ENCODE measurements around the gene STARD3. TPM values are rescaled to one million over a fixed set of nuclear protein-coding genes. Genes with fewer than 3 reads are reported as not detected.
A peak's percentile ranks its signal among the peaks of the same experiment; 100 is the strongest.

STARD3 gene
- total RNA-seq, 6 donors from 2014 or later: 27.5 to 315 (median 84.1) TPM

DNA sequence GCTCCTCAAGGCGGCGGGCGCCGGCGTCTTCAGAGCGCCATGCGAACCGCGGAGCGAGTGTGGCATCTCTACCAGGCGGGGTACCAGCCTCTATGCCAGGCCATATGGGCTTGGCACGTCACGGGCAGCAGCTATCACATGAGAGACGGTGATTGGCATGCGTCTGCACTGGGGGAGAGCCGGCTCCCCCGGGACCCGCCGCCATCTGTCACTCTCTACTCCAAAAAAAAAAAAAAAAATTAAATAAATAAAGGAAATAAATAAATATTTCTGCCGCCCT is 29.2 kb upstream of the STARD3 start, which contains the start of gene NEUROD2:
Gene NEUROD2 (minus strand): TSS at position 70 of the 280 bp plus-strand sequence. CDS start 1,321 bp downstream, outside the sequence.
- Histone ChIP-seq H3K4me3 (peak within 1 kb of the TSS in 3 of 4 donors; percentile 0 to 15 (median 11)), H3K27ac (no peak within 1 kb of the TSS), H3K36me3 (no peaks in the 10 kb centered on the region), H3K4me1 (peaks cover 25 to 40% (median 32%) of the 10 kb centered on the region in 4 donors), H3K9me3 (no peaks in the 10 kb centered on the region), H3K27me3 (peaks cover 3 to 62% (median 48%) of the 10 kb centered on the region in 4 donors)
- ATAC-seq (ENCODE audit: low FRiP score in 2 of 2) (no peak), DNase-seq (peak in 1 of 2 donors; percentile 72)
- WGBS, 2 donors: 8 to 13% methylated on average over 12 to 20 of the region's 20 CpGs
- no peak for TF ChIP-seq POLR2A (IDR thresholded peaks at IDR 0.05)

DNA sequence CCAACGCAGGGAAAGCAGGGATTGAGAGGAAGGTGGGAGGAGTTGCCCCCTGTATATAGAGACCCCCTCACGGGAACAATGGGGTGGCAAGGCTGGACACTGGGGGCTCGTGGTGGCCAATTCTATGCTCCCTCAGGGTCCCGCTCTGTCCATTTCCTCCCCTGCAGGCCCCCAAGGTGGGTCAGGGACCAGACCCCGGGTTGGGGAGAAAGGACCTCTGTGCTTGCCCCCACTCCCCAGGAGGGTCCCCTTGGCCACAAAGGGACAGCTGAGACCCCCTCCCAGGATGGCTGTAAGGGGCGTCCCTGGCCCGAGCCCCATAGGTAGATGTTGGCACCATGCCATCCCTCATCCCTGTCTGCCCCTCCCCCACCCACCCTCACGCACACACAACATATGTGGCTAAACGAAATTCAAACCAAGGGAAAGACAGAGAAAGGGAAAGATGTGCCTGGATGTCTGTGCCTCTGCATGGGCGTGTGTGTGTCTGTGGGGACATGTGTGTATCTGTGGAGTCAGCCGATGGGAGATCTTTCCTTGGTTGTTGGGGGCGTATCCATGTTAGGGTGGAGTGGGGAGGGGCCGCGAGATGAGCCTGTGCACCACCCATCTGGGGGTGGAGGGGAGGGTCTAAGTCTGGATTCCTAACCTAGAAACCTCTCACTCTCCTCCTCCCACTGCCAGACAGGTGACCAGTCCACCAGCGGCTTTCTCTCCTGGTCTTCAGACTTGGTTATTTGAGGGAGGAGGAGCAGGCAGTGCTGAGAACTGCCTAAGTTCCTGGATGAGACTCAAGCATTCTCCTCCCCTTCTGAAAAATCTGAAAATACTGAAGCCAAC is 28.6 kb upstream of the STARD3 start:
- DNase-seq (no peak), ATAC-seq (ENCODE audit: low FRiP score in 2 of 2) (peak in 1 of 2 donors; percentile 30)
- peaks cover 25 to 40% (median 32%) of the 10 kb centered on the region in 4 donors for H3K4me1 ChIP-seq
- no peak for TF ChIP-seq POLR2A (IDR thresholded peaks at IDR 0.05)
- TF ChIP-seq POLR2AphosphoS5 (IDR thresholded peaks at IDR 0.05): no peak
- no peak for TF ChIP-seq CTCF (IDR thresholded peaks at IDR 0.05)
- no peak for TF ChIP-seq EP300 (IDR thresholded peaks at IDR 0.05)
- H3K4me3 ChIP-seq: no peak overlapping the region
- WGBS, 2 donors: 18 to 20% methylated on average over 14 to 15 of the region's 15 CpGs
- H3K27ac ChIP-seq: no peak overlapping the region
- H3K9me3 ChIP-seq: no peaks in the 10 kb centered on the region
- H3K27me3 ChIP-seq: peaks cover 0 to 58% (median 45%) of the 10 kb centered on the region in 4 donors
- no peaks in the 10 kb centered on the region for H3K36me3 ChIP-seq

DNA sequence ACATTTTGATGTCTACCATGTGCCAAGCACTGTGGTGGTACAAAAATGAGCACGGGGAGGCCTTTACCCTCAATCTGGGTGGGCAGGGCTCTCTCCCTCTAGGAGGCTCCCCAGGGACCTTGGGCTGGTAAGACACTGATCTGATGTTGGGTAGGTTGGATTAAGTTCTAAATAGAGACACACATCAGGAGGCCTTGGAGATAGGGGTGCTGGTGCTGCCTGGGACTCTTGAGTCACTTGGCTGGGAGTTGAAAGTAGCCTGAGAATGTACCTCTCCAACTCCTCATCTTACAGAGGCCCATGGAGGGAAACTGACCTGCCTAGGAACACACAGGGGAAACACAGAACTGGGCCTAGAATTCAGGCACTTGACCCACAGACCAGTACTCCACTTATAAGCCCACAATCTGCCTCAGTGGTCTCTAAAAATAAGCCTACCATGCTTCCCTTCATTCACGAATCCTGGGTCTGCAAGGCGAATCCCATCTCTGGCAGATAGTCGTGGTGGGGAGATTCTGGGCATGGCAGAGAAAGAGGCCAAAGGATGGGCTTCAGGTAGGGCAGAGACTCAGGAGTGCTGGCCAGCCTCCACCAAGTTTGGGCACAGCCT is 27.4 kb upstream of the STARD3 start:
- ATAC-seq (ENCODE audit: low FRiP score in 2 of 2) (no peak), DNase-seq (no peak)
- WGBS, 2 donors: 91 to 95% methylated on average over 4 of the region's 4 CpGs
- Histone ChIP-seq H3K27ac (no peak overlapping the region), H3K36me3 (no peaks in the 10 kb centered on the region), H3K4me1 (peaks cover 25 to 31% (median 27%) of the 10 kb centered on the region in 4 donors), H3K27me3 (peaks cover 0 to 47% (median 35%) of the 10 kb centered on the region in 4 donors), H3K4me3 (no peak overlapping the region), H3K9me3 (no peaks in the 10 kb centered on the region)
- TF ChIP-seq POLR2A (IDR thresholded peaks at IDR 0.05): no peak
- TF ChIP-seq EP300 (IDR thresholded peaks at IDR 0.05): no peak
- no peak for TF ChIP-seq POLR2AphosphoS5 (IDR thresholded peaks at IDR 0.05)
- TF ChIP-seq CTCF (IDR thresholded peaks at IDR 0.05): no peak

DNA sequence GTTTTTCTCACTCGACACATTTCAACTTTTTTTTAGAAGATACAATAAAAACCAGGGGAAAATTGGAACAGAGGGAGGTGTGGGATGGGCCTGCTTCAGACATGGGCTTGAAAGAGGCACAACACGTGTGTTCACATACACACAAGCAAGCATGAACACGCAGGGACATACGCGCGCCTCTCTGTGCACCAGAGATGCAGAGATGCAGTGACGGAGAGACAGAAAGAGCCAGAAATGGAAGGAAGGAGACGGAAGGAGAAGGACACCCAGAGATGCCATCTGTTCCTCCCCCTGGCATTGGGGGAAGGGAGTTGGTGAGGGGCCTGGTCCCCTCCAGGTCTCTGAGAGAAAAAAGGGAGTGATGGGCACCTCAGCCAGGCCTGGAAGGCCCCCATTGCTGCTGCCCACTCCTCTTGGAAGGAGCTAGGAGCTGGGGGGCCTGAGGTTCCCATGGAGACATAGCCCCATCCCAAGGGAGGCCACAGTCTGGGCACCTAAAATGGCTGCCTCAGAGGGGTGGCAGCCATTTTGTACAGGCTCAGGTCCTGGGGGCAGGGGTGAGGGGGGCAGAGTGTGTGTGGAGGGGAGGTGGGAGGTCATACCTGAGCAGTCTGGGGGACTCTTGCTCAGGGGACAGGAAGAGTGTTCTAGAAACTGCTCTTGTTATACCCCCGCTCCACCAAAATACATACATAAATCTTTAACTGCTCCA is 25.4 kb upstream of the STARD3 start:
- H3K27me3 ChIP-seq: peaks cover 0 to 28% (median 20%) of the 10 kb centered on the region in 4 donors
- no peaks in the 10 kb centered on the region for H3K9me3 ChIP-seq
- H3K27ac ChIP-seq: no peak overlapping the region
- H3K36me3 ChIP-seq: no peaks in the 10 kb centered on the region
- H3K4me1 ChIP-seq: peaks cover 7 to 13% (median 9%) of the 10 kb centered on the region in 4 donors
- ATAC-seq (ENCODE audit: low FRiP score in 2 of 2) (no peak), DNase-seq (no peak)
- no peak for TF ChIP-seq POLR2AphosphoS5 (IDR thresholded peaks at IDR 0.05)
- TF ChIP-seq POLR2A (IDR thresholded peaks at IDR 0.05): no peak
- TF ChIP-seq EP300 (IDR thresholded peaks at IDR 0.05): no peak
- no peak for TF ChIP-seq CTCF (IDR thresholded peaks at IDR 0.05)
- WGBS, 2 donors: 82 to 86% methylated on average over 9 of the region's 9 CpGs
- no peak overlapping the region for H3K4me3 ChIP-seq

All from upper lobe of left lung (tissue), 6 donors.